GM12892 (cell line): ENCODE measurements around the gene BET1.

Experiments
- POLR2A ChIP-seq: IDR thresholded peaks from 2 replicates; pipeline ENCODE4 v1.6.1; 2011; ENCODE audit warnings: low read depth, low read length, control low read depth
- POLR2AphosphoS5 ChIP-seq: IDR thresholded peaks from 2 replicates; pipeline ENCODE4 v1.6.1; 2011; ENCODE audit warnings: low read depth, low read length, control low read depth
- TAF1 ChIP-seq: IDR thresholded peaks from 2 replicates; pipeline ENCODE4 v1.6.1; 2011; ENCODE audit warnings: low read depth, mild to moderate bottlenecking, control low read depth, low read length, borderline replicate concordance

GRCh38 chr7:94003446-94004023 is 620 bp downstream of the BET1 start:
- TF ChIP-seq POLR2AphosphoS5 = no peak
- TF ChIP-seq POLR2A = no peak
- TF ChIP-seq TAF1 = no peak
